ENCODE measurements around the gene ZBTB6.

DNA sequence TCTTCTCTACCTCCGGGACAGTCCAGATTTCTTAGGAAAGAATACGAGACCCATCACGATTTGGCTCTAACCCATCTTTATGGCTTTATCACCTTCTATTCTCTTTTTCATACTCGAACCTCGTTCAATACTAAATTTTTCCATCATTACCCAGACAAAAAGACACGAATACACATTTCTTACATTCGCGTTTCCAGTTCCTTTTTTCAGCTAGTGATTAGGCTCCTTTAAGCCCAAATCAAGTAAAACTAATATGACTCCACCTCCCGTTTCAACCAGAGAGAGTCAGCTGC is 506 bp downstream of the ZBTB6 start:
- TF ChIP-seq CTCF (optimal IDR thresholded peaks at IDR 0.05 in 1 of 3, IDR thresholded peaks at IDR 0.05 in 1 of 3, conservative IDR thresholded peaks at IDR 0.05 in 1 of 3; ENCODE audit: extremely low read depth in 1 of 3, insufficient read depth in 2 of 3, low read length in 3 of 3) (no peak), EZH2 (IDR thresholded peaks at IDR 0.05; ENCODE audit: low read length) (no peak)

Data from keratinocyte (primary cell).